AG09309 (cell line): Measurements from ENCODE around the gene SDK1.

Experiments used
- DNase-seq: peaks from one replicate; pipeline ENCODE4 v3.0.0-alpha.2; 2010; ENCODE audit warnings: low read depth
- H3K4me3 ChIP-seq: 2 replicates; pipeline ENCODE4 v1.5.1; 2011; ENCODE audit warnings: mild to moderate bottlenecking, low read depth, low read length, moderate library complexity; ENCODE audit not compliant: control insufficient read depth
- TF ChIP-seq, protein P1 (sequence below): IDR thresholded peaks from 2 replicates; pipeline ENCODE4 v1.5.1; 2011; ENCODE audit warnings: mild to moderate bottlenecking, low read depth, low read length, inconsistent platforms; ENCODE audit not compliant: insufficient read depth, control insufficient read depth; ENCODE audit errors: missing control alignments

Gene SDK1

DNA sequence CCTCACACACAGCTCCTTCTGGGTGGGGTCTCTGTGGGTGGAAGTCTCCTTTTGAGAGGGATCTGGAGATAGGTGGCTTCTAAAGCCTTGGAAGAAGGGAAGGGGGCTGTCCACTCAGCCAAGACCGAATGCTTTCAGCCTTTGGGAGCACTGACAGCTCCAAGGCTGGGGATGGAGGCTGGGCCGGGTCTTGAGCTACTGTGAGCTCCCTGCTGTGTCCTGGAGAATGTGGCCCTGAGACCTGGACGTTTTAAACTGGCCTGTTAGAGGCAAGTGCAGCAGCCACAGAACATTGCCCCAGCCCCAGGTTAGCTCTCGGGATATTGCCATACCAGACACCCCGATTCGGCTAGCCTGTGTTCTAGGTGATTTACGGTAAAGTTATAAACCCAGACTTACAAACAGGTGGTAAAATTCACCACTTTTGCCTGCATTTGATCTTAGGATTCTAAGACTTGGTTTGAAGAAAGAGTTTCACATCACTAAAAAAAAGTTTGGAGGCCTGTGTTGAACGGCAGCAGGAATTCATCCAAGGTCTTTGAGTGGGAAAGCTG is 832.5 kb downstream of the SDK1 start:
- TF ChIP-seq, protein P1, sequence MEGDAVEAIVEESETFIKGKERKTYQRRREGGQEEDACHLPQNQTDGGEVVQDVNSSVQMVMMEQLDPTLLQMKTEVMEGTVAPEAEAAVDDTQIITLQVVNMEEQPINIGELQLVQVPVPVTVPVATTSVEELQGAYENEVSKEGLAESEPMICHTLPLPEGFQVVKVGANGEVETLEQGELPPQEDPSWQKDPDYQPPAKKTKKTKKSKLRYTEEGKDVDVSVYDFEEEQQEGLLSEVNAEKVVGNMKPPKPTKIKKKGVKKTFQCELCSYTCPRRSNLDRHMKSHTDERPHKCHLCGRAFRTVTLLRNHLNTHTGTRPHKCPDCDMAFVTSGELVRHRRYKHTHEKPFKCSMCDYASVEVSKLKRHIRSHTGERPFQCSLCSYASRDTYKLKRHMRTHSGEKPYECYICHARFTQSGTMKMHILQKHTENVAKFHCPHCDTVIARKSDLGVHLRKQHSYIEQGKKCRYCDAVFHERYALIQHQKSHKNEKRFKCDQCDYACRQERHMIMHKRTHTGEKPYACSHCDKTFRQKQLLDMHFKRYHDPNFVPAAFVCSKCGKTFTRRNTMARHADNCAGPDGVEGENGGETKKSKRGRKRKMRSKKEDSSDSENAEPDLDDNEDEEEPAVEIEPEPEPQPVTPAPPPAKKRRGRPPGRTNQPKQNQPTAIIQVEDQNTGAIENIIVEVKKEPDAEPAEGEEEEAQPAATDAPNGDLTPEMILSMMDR, result no peak
- H3K4me3 ChIP-seq, result no peak overlapping the region
- no peak for DNase-seq

DNA sequence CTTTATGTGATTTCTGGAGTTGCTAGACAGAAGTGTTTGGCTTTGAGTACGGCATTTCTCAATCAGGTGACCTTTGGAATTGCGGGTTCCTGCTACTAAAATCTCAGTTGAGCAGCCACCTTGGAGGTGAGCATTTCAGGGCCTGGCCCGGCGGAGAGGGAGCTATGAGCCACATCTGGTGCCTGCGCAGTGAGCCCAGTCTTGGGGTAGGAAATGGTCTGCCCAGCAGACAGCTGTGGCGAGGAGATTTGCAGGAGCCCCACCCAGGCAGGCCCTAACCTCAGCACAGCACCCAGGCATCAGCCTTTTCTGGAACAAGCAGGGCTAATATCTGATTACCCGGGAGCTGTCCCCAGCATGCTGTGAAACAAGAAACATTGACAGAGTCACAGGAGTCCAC is 833.2 kb downstream of the SDK1 start:
- no peak overlapping the region for H3K4me3 ChIP-seq
- no peak for DNase-seq
- TF ChIP-seq, protein P1, result no peak

DNA sequence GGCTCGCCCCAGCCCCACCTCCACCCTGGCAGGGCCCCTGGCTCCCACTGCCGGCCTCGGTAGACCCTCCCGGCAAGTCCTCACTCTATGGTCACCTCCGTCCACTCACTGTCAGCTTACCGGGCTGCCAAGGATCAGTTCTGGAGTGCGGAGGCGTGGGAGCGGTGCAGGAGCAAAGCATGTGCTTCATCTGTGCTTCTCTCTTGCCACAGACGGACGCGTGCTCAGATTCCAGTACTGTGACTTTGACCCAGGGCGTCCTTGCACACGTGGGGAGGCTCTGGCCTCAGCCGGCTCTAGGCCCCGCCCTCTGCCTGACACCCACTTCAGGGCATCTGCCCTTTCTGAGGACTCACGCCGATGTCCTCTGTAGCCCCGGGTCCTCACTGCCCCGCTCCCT is 833.6 kb downstream of the SDK1 start:
- no peak for DNase-seq
- H3K4me3 ChIP-seq, result no peak overlapping the region
- TF ChIP-seq, protein P1, result no peak

DNA sequence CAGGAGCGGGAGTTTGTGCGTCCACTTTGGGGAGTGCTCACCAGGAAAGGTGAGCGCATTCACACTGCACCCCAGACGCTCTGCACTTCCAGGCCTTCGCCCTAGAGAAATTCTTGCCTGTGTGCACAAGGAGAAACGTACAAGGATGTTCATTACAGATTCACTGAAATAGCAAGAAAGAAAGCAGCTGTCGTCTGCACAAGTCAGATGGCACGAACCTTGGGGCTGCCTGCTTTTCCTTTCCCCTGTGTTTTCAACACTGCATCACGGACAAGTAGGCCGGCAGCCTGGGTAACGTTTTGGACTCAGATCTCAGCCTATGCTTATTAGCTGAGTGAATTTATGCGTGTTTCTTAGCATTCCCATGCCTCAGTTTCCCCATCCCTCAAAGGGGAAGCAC is 834.2 kb downstream of the SDK1 start:
- TF ChIP-seq, protein P1, result no peak
- no peak overlapping the region for H3K4me3 ChIP-seq
- DNase-seq, result no peak

DNA sequence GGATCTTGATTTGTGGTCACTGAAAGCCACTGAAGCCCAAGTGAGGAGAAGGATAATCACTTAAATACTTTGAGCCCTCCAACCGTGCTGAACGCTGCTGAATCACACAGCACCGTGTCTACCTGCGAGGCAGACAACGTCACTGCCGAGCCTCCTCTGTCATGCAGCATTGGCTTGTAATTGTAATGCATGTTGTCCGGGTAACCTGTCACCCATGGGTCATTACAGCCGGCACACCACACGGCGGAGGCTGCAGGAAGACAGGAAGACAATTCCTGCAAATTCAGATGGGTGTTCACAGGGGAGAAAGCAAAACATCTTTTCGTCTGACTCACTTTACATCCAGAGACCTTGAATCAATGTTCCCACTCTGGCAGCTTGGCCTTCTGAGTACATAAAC is 835.0 kb downstream of the SDK1 start:
- TF ChIP-seq, protein P1, result no peak
- no peak overlapping the region for H3K4me3 ChIP-seq
- no peak for DNase-seq

DNA sequence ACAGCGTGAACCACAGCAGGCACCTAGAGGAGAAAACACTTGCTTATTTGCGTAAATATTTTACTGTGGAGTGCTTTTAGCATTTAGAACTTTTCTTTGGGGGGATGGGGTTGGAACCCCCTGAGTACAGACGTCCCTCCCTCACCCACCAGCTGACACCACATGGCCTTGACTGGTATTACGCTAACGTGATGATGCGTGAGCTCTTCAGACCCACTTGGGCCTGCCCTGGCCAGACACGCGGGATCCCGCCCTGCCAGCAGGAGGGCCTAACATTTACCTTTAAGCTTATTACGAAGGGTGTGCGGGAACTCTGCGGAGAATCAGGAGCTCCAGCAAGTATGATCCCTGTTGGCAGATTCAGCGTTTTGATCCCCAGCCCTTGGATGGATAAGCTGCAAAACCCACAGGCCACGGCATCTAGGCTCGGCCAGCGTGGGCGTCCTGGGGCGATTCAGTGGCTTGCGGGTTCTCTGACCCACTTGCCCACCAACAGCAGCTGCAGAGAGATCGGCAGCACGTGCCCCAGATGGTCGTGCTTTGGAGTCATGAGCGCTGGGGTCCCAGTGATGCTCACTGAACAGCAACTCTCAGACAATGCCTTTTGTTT is 835.6 kb downstream of the SDK1 start:
- no peak for DNase-seq
- TF ChIP-seq, protein P1, result no peak
- H3K4me3 ChIP-seq, result no peak overlapping the region
